Sigmoid colon (tissue), 3 donors: Measurements from ENCODE around the gene CYP2D6.
"Not testable (repeated sequence)": the region's sequence is repeated elsewhere in the genome, so short reads cannot be mapped to it uniquely, and the experiment has no call there.

ENCODE experiments used
- POLR2A ChIP-seq, 2 donors: fragments of 450-650 bp; IDR thresholded peaks; one replicate each; pipeline ENCODE4 v1.6.1; 2016; ENCODE audit warnings: antibody characterized with exemption in 2 of 2, mild to moderate bottlenecking in 2 of 2, moderate library complexity in 2 of 2
- TF ChIP-seq, protein P1 (sequence below), 4 experiments: fragments of 450-650 bp in 3 of 4; fragments of 200-600 bp in 1 of 4; IDR thresholded peaks; one replicate each; pipeline ENCODE4 v1.5.1; 2016 to 2019; ENCODE audit warnings: antibody characterized with exemption in 4 of 4, mild to moderate bottlenecking in 3 of 4, moderate library complexity in 2 of 4

DNA sequence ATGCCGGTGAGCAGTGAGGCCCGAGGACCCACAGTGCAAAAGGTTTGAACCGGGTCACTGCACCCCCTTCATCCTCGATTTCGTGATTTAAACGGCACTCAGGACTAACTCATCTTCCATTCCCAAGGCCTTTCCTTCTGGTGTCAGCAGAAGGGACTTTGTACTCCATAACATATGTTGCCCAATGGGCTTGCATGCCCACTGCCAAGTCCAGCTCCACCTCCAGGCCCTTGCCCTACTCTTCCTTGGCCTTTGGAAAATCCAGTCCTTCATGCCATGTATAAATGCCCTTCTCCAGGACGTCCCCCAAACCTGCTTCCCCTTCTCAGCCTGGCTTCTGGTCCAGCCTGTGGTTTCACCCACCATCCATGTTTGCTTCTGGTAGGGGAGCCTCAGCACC lies 428 bp downstream of the CYP2D6 start:
- TF ChIP-seq, protein P1, sequence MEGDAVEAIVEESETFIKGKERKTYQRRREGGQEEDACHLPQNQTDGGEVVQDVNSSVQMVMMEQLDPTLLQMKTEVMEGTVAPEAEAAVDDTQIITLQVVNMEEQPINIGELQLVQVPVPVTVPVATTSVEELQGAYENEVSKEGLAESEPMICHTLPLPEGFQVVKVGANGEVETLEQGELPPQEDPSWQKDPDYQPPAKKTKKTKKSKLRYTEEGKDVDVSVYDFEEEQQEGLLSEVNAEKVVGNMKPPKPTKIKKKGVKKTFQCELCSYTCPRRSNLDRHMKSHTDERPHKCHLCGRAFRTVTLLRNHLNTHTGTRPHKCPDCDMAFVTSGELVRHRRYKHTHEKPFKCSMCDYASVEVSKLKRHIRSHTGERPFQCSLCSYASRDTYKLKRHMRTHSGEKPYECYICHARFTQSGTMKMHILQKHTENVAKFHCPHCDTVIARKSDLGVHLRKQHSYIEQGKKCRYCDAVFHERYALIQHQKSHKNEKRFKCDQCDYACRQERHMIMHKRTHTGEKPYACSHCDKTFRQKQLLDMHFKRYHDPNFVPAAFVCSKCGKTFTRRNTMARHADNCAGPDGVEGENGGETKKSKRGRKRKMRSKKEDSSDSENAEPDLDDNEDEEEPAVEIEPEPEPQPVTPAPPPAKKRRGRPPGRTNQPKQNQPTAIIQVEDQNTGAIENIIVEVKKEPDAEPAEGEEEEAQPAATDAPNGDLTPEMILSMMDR (IDR thresholded peaks at IDR 0.05): not testable (repeated sequence)
- not testable (repeated sequence) for TF ChIP-seq POLR2A (IDR thresholded peaks at IDR 0.05)
